ENCODE data around the gene AUP1.

DNA sequence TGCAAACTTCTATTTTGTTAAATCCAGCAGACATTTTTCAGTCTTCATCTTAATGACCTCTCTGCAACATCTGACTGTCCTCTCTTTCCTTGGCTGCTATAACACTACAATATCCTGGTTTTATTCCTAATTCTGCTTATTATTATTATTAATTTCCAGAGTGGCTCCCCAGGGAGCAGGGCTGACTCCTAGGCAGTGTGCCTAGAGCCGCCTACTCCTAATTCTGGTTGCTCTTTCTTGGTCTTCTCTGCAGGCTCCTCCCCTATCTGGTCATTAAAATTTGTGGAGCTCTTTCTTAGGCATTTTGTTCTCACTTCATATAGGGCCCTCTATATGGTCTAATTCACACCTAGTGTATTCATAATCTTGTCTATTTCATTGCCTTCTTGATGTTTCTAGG, 13.5 kb upstream of the AUP1 start:
- TF ChIP-seq, protein P1, sequence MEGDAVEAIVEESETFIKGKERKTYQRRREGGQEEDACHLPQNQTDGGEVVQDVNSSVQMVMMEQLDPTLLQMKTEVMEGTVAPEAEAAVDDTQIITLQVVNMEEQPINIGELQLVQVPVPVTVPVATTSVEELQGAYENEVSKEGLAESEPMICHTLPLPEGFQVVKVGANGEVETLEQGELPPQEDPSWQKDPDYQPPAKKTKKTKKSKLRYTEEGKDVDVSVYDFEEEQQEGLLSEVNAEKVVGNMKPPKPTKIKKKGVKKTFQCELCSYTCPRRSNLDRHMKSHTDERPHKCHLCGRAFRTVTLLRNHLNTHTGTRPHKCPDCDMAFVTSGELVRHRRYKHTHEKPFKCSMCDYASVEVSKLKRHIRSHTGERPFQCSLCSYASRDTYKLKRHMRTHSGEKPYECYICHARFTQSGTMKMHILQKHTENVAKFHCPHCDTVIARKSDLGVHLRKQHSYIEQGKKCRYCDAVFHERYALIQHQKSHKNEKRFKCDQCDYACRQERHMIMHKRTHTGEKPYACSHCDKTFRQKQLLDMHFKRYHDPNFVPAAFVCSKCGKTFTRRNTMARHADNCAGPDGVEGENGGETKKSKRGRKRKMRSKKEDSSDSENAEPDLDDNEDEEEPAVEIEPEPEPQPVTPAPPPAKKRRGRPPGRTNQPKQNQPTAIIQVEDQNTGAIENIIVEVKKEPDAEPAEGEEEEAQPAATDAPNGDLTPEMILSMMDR (IDR thresholded peaks at IDR 0.05), result no peak
- TF ChIP-seq POLR2A (IDR thresholded peaks at IDR 0.05), result no peak
